Neural cell (in vitro differentiated cells): ENCODE data around the gene PLXDC2.

ENCODE experiments used
- POLR2AphosphoS5 ChIP-seq: IDR thresholded peaks from 2 replicates; pipeline ENCODE4 v1.6.1; 2012
- SMC3 ChIP-seq: fragments of 450-650 bp; conservative IDR thresholded peaks from 2 replicates; pipeline ENCODE4 v1.6.1; 2014; ENCODE audit warnings: antibody characterized with exemption, mild to moderate bottlenecking, moderate library complexity; ENCODE audit not compliant: poor library complexity
- TAF1 ChIP-seq: IDR thresholded peaks from 2 replicates; pipeline ENCODE4 v1.6.1; 2012; ENCODE audit warnings: low read depth
- TF ChIP-seq, protein P1 (sequence below): IDR thresholded peaks from 2 replicates; pipeline ENCODE4 v1.6.1; 2012; ENCODE audit warnings: borderline replicate concordance
- TF ChIP-seq, protein P2 (sequence below): fragments of 450-650 bp; IDR thresholded peaks from 2 replicates; pipeline ENCODE4 v1.5.1; 2014; ENCODE audit warnings: antibody characterized with exemption, mild to moderate bottlenecking, moderate library complexity; ENCODE audit not compliant: poor library complexity, severe bottlenecking

DNA sequence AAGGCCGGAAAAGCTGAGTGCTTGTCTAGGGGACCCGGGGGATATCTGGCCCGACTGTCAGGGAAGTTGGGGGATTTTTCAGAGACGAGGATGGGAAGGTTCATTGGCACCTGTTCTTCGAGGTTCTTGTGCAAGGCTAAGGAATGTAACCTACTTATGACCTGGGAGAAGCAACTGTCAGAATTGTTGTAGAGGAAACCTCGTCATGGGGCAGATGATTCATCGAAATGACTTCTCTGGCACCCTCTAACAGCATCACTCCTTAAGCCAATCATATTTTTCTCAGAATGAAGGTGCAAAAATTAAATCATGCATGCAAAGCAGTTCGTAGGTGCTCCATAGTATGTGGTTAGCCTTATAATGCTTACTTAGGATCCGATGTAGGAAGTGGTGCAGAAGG, 58.6 kb downstream of the PLXDC2 start:
- TF ChIP-seq, protein P1, sequence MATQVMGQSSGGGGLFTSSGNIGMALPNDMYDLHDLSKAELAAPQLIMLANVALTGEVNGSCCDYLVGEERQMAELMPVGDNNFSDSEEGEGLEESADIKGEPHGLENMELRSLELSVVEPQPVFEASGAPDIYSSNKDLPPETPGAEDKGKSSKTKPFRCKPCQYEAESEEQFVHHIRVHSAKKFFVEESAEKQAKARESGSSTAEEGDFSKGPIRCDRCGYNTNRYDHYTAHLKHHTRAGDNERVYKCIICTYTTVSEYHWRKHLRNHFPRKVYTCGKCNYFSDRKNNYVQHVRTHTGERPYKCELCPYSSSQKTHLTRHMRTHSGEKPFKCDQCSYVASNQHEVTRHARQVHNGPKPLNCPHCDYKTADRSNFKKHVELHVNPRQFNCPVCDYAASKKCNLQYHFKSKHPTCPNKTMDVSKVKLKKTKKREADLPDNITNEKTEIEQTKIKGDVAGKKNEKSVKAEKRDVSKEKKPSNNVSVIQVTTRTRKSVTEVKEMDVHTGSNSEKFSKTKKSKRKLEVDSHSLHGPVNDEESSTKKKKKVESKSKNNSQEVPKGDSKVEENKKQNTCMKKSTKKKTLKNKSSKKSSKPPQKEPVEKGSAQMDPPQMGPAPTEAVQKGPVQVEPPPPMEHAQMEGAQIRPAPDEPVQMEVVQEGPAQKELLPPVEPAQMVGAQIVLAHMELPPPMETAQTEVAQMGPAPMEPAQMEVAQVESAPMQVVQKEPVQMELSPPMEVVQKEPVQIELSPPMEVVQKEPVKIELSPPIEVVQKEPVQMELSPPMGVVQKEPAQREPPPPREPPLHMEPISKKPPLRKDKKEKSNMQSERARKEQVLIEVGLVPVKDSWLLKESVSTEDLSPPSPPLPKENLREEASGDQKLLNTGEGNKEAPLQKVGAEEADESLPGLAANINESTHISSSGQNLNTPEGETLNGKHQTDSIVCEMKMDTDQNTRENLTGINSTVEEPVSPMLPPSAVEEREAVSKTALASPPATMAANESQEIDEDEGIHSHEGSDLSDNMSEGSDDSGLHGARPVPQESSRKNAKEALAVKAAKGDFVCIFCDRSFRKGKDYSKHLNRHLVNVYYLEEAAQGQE = no peak
- TF ChIP-seq, protein P2, sequence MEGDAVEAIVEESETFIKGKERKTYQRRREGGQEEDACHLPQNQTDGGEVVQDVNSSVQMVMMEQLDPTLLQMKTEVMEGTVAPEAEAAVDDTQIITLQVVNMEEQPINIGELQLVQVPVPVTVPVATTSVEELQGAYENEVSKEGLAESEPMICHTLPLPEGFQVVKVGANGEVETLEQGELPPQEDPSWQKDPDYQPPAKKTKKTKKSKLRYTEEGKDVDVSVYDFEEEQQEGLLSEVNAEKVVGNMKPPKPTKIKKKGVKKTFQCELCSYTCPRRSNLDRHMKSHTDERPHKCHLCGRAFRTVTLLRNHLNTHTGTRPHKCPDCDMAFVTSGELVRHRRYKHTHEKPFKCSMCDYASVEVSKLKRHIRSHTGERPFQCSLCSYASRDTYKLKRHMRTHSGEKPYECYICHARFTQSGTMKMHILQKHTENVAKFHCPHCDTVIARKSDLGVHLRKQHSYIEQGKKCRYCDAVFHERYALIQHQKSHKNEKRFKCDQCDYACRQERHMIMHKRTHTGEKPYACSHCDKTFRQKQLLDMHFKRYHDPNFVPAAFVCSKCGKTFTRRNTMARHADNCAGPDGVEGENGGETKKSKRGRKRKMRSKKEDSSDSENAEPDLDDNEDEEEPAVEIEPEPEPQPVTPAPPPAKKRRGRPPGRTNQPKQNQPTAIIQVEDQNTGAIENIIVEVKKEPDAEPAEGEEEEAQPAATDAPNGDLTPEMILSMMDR = no peak
- TF ChIP-seq TAF1 = no peak
- TF ChIP-seq SMC3 = no peak
- no peak for TF ChIP-seq POLR2AphosphoS5
